Uterine smooth muscle cell (primary cell): Measurements from ENCODE around the gene TFAP2C. TPM values are rescaled to one million over a fixed set of nuclear protein-coding genes. Genes with fewer than 3 reads are reported as not detected.

Source experiments
- total RNA-seq: library from RNA; depleted of rRNA; stranded (reverse); fragments of >200 nt; gene quantifications from 2 replicates; pipeline ENCODE4 v1.2.3, GENCODE V29; 2014

Gene TFAP2C
- total RNA-seq = 8.5 and 9.5 TPM in 2 replicates

GRCh38 chr20:56628873-56629463 is at the start of gene TFAP2C:
TSS of gene TFAP2C (plus strand) at chr20:56629306. CDS start at chr20:56629545, 239 bp downstream.

Other genes starting within 250 kb of the TFAP2C start
- 27.5 and 109 TPM in 2 replicates for gene AURKA, start 237.1 kb upstream of the TFAP2C start, total RNA-seq
- gene CSTF1, start 236.7 kb upstream of the TFAP2C start, total RNA-seq = 24.7 and 42.4 TPM in 2 replicates
- 0.12 and 0.77 TPM in 2 replicates for gene CASS4, start 217.0 kb upstream of the TFAP2C start, total RNA-seq
- 76.5 and 95.3 TPM in 2 replicates for gene RTF2, start 160.7 kb upstream of the TFAP2C start, total RNA-seq
- gene FAM209A, start 104.6 kb upstream of the TFAP2C start, total RNA-seq = not detected in 2 replicates
- gene FAM209B, start 96.1 kb upstream of the TFAP2C start, total RNA-seq = not detected in 2 replicates